HG03135 (cell line): ENCODE data around the gene ZCCHC24.

Experiments used
- ATAC-seq: cut with Tn5 transposase; IDR thresholded peaks from one replicate; pipeline ENCODE4 v1.9.1; 2021; ENCODE audit warnings: mild to moderate bottlenecking, moderate library complexity; ENCODE audit not compliant: unreplicated experiment

ZCCHC24 gene

GRCh38 chr10:79401015-79401921, 44.2 kb downstream of the ZCCHC24 start:
- ATAC-seq = no peak

- no peak for ATAC-seq
Measured at GRCh38 chr10:79400146-79401004, 45.0 kb downstream of the ZCCHC24 start.

DNA sequence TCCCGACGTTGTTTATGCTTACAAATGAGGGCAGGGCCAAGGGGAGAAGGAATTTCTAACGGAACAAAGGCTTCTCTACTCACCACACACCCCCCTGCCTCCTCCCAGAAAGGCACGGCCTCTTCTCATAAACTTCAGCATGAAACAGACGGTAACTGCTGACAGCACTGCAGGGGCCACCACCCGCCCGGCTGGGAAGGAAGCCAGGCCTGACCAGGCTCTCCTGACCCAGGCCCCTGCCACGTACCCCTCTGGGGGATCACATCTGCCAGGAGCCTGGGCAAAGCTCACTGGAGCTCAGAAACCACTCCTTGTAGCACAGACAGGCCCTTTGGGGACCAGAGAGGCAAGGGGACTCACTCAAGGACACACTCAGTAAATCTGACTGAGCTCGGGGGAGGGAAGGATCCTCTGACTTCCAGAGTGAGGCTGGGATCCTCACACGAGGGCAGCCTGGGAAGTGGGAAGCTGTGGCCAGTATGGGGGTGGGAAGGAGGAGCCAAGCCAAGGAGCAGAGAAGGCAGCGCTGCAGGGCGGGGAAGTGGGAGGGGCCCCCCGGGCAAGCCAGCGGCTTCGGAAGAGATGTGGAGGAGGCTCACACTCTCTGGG, 46.1 kb downstream of the ZCCHC24 start:
- no peak for ATAC-seq

DNA sequence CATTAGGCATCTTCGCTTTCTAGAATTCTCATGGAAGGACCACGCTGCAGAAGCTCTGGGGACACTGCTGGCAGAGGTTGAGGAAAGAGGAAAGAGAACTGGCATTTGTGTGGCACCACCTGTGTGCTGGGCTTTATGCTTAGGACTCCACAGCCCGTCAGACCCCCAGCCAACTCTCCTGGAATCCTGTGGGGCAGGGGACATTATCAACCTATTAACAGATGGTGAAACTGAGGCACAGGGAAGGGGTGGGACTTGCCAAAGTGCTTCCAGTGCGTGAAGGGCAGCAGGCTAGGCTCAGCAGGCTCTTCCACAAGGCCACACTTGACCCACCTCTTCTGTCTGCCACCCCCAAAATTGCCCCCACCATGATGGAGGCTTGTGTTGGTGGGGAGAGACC, 46.8 kb downstream of the ZCCHC24 start:
- ATAC-seq = no peak

GRCh38 chr10:79397575-79398303, 47.7 kb downstream of the ZCCHC24 start:
- ATAC-seq = no peak

- no peak for ATAC-seq
Measured at GRCh38 chr10:79397051-79397450, 48.4 kb downstream of the ZCCHC24 start.

GRCh38 chr10:79396520-79396919, 48.9 kb downstream of the ZCCHC24 start:
- ATAC-seq = no peak

GRCh38 chr10:79394664-79395063, 50.8 kb downstream of the ZCCHC24 start:
- ATAC-seq = no peak

- no peak for ATAC-seq
Measured at GRCh38 chr10:79393924-79394610, 51.4 kb downstream of the ZCCHC24 start.

- ATAC-seq = no peak
Measured at GRCh38 chr10:79393221-79393923, 52.1 kb downstream of the ZCCHC24 start.

GRCh38 chr10:79392506-79393176, 52.8 kb downstream of the ZCCHC24 start:
- ATAC-seq = no peak

DNA sequence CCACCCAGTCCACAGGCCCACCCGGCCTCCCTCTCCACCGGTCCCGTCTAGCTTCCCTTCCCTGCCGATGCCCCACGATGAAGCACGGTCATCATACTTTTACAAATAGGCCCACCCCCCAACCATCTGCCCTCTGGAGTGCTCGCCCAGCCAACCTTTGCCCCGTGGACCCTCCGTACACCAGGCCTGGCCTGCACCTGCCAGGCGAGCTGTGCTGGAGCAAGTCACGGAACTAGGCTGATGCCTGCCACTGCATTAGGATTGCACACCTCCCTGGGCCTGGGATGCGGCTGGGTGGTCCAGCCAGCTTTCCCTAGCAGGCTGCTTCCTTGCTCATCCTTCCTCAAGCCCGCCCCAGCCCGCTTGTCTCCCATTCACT, 53.4 kb downstream of the ZCCHC24 start:
- ATAC-seq = no peak

- no peak for ATAC-seq
Measured at GRCh38 chr10:79391231-79392019, 54.0 kb downstream of the ZCCHC24 start.

GRCh38 chr10:79390551-79391229, 54.7 kb downstream of the ZCCHC24 start:
- ATAC-seq = no peak

GRCh38 chr10:79390057-79390456, 55.4 kb downstream of the ZCCHC24 start:
- no peak for ATAC-seq

DNA sequence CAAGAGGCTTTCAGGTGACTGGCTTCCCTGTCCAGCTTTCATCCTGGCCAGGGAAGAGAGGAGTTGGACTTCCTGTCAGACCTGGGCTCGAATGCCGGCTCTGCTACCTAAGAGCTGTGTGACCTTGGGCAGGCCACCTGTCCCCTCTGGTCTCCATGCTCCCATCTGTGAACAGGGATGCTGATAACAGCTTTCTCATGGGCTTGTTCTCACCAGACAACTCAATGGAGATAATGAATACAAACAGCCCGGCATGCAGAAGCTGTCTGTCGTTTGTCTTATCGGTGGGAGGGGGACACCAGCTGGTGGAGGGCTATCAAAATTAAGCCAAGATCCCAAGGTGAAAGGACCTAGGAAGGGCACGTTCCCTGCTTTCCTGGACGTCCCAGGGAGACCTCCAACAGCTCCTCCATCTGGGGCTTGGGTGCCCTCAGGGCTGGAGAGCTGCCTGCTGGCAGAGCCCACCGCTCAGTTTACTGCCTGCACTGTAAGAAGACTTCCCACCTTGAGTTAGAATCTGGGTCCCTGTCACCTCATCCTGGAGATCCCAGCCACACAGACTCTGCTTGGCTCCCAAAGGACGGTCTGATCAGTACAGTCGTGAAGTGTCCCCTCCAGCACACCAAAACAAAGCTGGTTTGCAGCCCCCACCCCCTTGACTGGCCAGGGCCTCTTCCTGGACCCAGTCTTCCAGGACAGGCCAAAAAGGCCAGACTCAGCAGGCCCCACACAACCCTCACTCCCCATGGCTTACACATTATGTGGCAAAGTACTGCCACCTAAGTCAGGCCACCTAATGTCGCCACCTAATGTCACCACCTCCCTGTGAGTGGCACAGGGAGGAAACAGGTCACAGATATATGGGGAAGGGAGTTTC, 57.2 kb downstream of the ZCCHC24 start:
- no peak for ATAC-seq
